ENCODE data around the gene ANGPTL4.
"Not testable (repeated sequence)": the region's sequence is repeated elsewhere in the genome, so short reads cannot be mapped to it uniquely, and the experiment has no call there.

ANGPTL4 gene

DNA sequence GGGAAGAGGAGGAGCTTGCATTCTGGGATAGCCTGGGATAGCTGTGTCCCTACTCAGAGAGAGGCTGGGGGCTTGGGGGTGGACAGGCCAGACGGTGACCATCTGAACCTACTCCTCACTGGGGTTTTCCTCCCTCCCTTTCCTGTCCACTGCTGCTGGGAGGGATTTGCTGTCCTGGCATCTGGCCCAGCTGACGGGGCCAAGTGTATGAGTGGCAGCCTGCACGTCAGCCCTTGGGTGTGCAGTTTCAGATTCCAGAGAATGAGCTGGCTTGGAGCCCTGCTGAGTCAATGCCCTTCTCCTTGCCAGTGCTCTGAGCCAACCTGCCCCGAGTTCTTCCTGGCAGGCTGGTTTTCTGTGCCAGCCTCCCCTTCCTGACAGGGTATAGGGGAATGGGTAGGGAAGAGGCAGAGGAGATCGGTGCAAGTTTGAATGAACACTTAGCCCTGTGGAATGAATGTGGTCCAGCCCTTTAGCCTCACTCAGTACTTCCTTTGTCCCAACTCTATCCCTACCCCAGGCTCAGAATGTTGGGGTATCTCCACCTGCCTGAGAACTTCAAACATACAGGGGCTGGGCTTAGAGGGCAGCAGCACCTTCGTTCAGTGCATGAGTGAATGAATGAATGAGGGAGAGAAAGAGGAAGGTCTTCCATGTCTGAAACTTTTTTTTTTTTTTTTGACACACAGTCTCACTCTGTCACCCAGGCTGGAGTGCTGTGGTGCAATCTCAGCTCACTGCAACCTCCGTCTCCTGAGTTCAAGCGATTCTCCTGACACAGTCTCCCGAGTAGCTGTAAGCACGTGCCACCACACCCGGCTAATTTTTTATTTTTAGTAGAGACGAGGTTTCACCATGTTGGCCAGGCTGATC lies 1.8 kb upstream of the ANGPTL4 start:
- DNase-seq (ENCODE audit: low read depth in 2 of 2): no peak

DNA sequence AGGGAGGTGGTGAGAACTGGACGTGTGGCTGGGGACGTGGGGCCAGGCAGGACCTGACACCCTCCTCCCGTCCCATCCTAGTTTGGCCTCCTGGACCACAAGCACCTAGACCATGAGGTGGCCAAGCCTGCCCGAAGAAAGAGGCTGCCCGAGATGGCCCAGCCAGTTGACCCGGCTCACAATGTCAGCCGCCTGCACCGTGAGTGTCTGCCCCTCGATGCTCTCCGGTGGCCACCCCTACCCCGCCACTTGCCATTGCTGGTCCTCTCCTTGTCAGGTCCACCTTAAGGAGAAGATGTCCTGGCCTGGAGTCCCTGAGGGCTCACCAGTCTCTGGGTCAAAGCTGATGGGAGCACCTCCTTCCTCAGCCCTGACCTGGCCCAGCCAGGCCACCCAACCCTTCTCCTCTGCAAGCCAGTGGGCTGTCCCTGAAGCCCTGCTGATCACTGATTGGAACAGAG lies 2.2 kb downstream of the ANGPTL4 start:
- DNase-seq (ENCODE audit: low read depth in 2 of 2): no peak

- no peak for DNase-seq (ENCODE audit: low read depth in 2 of 2)
These were observed 3.0 kb downstream of the ANGPTL4 start for GRCh38 chr19:8366961-8367326.

DNA sequence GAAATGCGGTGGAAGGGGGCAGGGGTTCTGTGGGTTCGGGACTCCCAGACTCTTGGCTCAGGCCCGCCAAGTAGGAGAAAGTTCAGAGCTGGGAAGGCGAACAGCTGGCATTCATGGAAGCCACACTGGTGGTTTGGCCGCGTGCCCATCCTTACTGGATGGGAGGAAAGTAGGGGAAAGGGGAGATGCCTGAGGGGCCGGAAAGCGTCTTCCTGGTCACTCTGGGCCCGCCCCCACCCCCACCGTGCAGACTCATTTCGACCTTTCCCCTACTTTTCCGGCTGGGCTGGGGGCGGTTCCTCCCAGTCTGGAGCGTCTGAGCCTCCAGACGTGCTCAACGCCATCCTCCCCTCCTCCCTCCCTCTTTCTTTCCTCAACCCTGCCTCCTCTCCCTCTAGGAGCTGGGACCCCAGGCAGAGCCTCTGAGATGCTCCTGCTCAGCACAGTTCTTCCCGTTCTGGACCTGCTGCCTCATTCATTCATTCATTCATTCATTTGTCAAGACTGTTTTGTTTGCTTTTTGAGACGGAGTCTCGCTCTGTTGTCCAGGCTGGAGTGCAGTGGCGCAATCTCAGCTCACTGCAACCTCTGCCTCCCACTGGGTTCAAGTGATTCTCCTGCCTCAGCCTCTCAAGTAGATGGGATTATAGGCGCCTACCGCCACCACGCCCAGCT lies 3.5 kb downstream of the ANGPTL4 start:
- DNase-seq (ENCODE audit: low read depth in 2 of 2): no peak

GRCh38 chr19:8370176-8371010 lies 6.4 kb downstream of the ANGPTL4 start:
- DNase-seq (ENCODE audit: low read depth in 2 of 2): no peak

- DNase-seq (ENCODE audit: low read depth in 2 of 2): no peak
These were observed 7.3 kb downstream of the ANGPTL4 start for GRCh38 chr19:8371011-8371804.

- no peak for DNase-seq (ENCODE audit: low read depth in 2 of 2)
These were observed 10.2 kb downstream of the ANGPTL4 start for GRCh38 chr19:8373867-8374813.

DNA sequence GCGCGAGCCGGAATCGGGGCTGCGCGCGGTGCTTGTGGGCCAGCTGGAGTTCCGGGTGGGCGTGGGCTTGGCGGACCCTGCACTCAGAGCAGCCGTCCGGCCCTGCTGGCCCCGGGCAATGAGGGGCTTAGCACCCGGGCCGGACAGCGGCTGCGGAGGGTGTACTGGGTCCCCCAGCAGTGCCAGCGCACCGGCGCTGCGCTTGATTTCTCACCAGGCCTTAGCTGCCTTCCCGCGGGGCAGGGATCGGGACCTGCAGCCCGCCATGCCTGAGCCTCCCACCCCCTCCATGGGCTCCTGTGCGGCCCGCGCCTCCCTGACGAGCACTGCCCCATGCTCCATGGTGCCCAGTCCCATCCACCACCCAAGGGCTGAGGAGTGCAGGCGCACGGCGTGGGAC lies 11.8 kb downstream of the ANGPTL4 start:
- not testable (repeated sequence) for DNase-seq (ENCODE audit: low read depth in 2 of 2)

DNA sequence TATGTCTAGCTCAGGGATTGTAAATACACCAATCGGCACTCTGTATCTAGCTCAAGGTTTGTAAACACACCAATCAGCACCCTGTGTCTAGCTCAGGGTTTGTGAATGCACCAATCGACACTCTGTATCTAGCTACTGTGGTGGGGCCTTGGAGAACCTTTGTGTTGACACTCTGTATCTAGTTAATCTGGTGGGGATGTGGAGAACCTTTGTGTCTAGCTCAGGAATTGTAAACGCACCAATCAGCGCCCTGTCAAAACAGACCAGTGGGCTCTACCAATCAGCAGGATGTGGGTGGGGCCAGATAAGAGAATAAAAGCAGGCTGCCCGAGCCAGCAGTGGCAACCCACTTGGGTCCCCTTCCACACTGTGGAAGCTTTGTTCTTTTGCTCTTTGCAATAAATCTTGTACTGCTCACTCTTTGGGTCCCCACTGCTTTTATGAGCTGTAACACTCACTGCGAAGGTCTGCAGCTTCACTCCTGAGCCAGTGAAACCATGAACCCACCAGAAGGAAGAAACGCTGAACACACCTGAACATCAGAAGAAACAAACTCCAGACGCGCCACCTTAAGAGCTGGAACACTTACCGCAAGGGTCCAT lies 12.5 kb downstream of the ANGPTL4 start:
- not testable (repeated sequence) for DNase-seq (ENCODE audit: low read depth in 2 of 2)

GRCh38 chr19:8377598-8377997 lies 13.6 kb downstream of the ANGPTL4 start:
- no peak for DNase-seq (ENCODE audit: low read depth in 2 of 2)

- not testable (repeated sequence) for DNase-seq (ENCODE audit: low read depth in 2 of 2)
These were observed 15.4 kb downstream of the ANGPTL4 start for GRCh38 chr19:8379156-8379891.

DNA sequence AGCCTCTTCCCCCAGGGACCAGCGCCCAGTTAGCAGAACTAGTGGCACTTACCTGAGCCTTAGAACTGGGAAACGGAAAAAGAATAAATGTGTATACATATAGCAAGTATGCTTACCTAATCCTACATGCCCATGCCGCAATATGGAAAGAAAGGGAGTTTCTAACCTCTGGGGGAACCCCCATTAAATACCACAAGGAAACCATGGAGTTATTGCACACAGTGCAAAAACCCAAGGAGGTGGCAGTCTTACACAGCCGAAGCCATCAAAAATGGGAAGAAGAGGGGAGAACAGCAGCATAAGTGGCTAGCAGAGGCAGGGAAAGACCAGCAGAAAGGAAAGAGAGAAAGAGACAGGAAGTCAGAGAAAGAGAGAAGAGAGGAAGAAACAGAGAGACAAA lies 20.6 kb downstream of the ANGPTL4 start:
- DNase-seq (ENCODE audit: low read depth in 2 of 2): not testable (repeated sequence)

DNA sequence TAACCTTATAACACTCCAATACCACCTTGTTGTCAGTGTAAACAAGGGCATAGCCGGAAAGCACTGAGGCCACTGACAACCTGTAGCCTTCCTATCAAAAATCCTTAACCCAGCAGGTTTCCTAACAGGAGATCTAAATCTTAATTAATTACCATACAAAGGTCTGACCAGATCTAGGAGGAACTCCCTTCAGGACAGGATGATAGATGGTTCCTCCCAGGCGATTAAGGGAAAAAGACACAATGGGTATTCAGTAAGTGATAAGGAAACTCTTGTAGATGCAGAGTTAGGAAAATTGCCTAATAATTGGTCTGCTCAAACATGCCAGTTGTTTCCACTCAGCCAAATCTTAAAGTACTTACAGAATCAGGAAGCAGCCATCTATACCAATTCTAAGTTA lies 21.1 kb downstream of the ANGPTL4 start:
- not testable (repeated sequence) for DNase-seq (ENCODE audit: low read depth in 2 of 2)

GRCh38 chr19:8385566-8385965 lies 21.6 kb downstream of the ANGPTL4 start:
- DNase-seq (ENCODE audit: low read depth in 2 of 2): not testable (repeated sequence)

DNA sequence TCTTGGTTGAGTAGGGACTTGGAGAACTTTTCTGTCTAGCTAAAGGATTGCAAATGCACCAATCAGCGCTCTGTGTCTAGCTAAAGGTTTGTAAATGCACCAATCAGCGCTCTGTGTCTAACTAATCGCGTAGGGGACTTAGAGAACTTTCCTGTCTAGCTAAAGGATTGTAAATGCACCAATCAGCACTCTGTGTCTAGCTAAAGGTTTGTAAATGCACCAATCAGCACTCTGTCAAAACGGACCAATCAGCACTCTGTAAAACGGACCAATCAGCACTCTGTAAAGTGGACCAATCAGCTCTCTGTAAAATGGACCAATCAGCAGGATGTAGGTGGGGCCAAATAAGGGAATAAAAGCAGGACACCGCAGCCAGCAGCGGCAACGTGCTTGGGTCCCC lies 22.5 kb downstream of the ANGPTL4 start:
- not testable (repeated sequence) for DNase-seq (ENCODE audit: low read depth in 2 of 2)

DNA sequence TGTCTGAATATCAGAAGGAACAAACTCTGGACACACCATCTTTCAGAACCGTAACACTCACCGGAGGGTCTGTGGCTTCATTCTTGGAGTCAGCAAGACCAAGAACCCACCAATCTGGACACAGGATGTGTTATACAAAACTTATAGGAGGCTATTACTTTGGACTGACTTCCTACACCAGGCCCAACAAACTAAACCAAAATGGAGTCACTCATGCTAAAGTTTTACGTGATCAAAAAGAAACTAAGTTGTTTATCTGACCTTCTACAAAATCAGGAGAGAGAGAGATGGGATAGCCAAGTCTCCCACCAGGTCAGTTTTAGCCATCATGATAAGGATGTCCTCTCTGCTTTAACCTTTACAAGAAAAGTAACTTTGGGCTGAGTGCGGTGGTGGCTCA lies 23.0 kb downstream of the ANGPTL4 start:
- DNase-seq (ENCODE audit: low read depth in 2 of 2): no peak

- DNase-seq (ENCODE audit: low read depth in 2 of 2): no peak
These were observed 24.0 kb downstream of the ANGPTL4 start for GRCh38 chr19:8387688-8388611.

DNA sequence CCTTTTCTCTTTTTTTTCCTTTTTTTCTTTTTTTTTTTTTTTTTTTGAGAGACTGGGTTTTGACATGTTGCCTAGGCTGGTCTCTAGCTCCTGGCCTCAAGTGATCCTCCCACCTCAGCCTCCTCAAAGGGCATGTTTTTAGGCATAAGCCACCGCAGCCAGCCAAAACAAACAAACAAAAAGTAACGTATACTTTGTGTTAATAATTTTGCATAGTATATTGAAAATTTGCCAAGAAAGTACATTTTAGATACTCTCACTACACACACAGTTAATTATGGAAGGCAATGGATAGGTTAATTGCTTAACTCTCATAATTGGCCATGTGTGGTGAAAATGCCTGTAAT lies 24.6 kb downstream of the ANGPTL4 start:
- no peak for DNase-seq (ENCODE audit: low read depth in 2 of 2)
